ENCODE measurements around the gene BTNL8. TPM values are rescaled to one million over a fixed set of nuclear protein-coding genes. Genes with fewer than 3 reads are reported as not detected.

The BTNL8 gene
- total and polyA plus RNA-seq, 2 of the 13 experiments (the other 11 are each of a cell fraction or from before 2014, with no cell fraction given), result not detected

GRCh38 chr5:180900178-180900577 is 1.2 kb downstream of the BTNL8 start:
- FAIRE-seq (no peak), ATAC-seq (no peak), DNase-seq (ENCODE audit: low spot score) (no peak)
- no TSS peak for BruUV-seq (replicated peaks)
- Histone ChIP-seq H3K4me3 (replicated peaks in 1 of 3; ENCODE audit: insufficient read depth in 1 of 3, low read depth in 2 of 3, low read length in 3 of 3) (no peak overlapping the region), H3K36me3 (replicated peaks in 1 of 2; ENCODE audit: control insufficient read depth in 1 of 2, insufficient read depth in 2 of 2, low read length in 2 of 2) (no peaks in the 10 kb centered on the region), H2AFZ (ENCODE audit: low read length) (no peak overlapping the region), H4K20me1 (ENCODE audit: insufficient read depth, low read length) (no peaks in the 10 kb centered on the region), H3K9ac (ENCODE audit: insufficient read depth, low read depth, low read length) (no peak overlapping the region), H3K9me3 (ENCODE audit: low read length) (no peaks in the 10 kb centered on the region), H3K4me2 (ENCODE audit: low read depth, low read length) (no peak overlapping the region), H3K4me1 (ENCODE audit: insufficient read depth, low read length) (no peaks in the 10 kb centered on the region), H3K79me2 (ENCODE audit: insufficient read depth, low read length) (no peaks in the 10 kb centered on the region), H3K27me3 (ENCODE audit: control insufficient read depth in 1 of 2, insufficient read depth in 2 of 2, low read length in 2 of 2) (no peaks in the 10 kb centered on the region), H3K27ac (ENCODE audit: extremely low read length, insufficient read depth, low read length) (no peak overlapping the region)
- intact Hi-C loops (cut with micrococcal nuclease; ENCODE audit: unreplicated experiment), result no loop called here
- ChIA-PET CTCF (ENCODE audit: low intra/inter-chr PET ratio, low total read pairs) (no interaction called here), POLR2A (no interaction called here)
- no peak for TF ChIP-seq TARDBP (CRISPR knock-in tag; IDR thresholded peaks at IDR 0.05)
- no peak for TF ChIP-seq ZNF367 (CRISPR knock-in tag; IDR thresholded peaks at IDR 0.05; ENCODE audit: borderline replicate concordance)
- no peak for TF ChIP-seq GMEB2 (CRISPR knock-in tag; IDR thresholded peaks at IDR 0.05; ENCODE audit: low read depth)
- in situ Hi-C loops (cut with HindIII; ENCODE audit: extremely low pct_ligation_motif_present, low pct_unique_long_range_greater_than_20kb), result no loop called here
- 45% methylated on average over 5 of the region's 5 CpGs for WGBS (ENCODE audit: low lambda C conversion rate)

GRCh38 chr5:180901319-180902009 is 2.5 kb downstream of the BTNL8 start:
- H3K4me3 ChIP-seq (replicated peaks in 1 of 3; ENCODE audit: insufficient read depth in 1 of 3, low read depth in 2 of 3, low read length in 3 of 3), result no peak overlapping the region
- no peak for FAIRE-seq
- no TSS peak for BruUV-seq (replicated peaks)
- no peak overlapping the region for H3K4me2 ChIP-seq (ENCODE audit: low read depth, low read length)
- in situ Hi-C loops (cut with HindIII; ENCODE audit: extremely low pct_ligation_motif_present, low pct_unique_long_range_greater_than_20kb), result no loop called here
- no peak overlapping the region for H2AFZ ChIP-seq (ENCODE audit: low read length)
- 22% methylated on average over 7 of the region's 7 CpGs for WGBS (ENCODE audit: low lambda C conversion rate)
- H3K27ac ChIP-seq (ENCODE audit: extremely low read length, insufficient read depth, low read length), result no peak overlapping the region
- CTCF ChIA-PET (ENCODE audit: low intra/inter-chr PET ratio, low total read pairs), result no interaction called here
- no peaks in the 10 kb centered on the region for H4K20me1 ChIP-seq (ENCODE audit: insufficient read depth, low read length)
- no peaks in the 10 kb centered on the region for H3K79me2 ChIP-seq (ENCODE audit: insufficient read depth, low read length)
- POLR2A ChIA-PET, result no interaction called here
- TF ChIP-seq BATF2 (CRISPR knock-in tag; IDR thresholded peaks at IDR 0.05) (no peak), IKZF5 (CRISPR knock-in tag; IDR thresholded peaks at IDR 0.05) (no peak), ZNF564 (CRISPR knock-in tag; IDR thresholded peaks at IDR 0.05) (no peak), MTERF4 (CRISPR knock-in tag; IDR thresholded peaks at IDR 0.05) (no peak), ZNF784 (CRISPR knock-in tag; IDR thresholded peaks at IDR 0.05; ENCODE audit: borderline replicate concordance) (no peak)
- no peak overlapping the region for H3K9ac ChIP-seq (ENCODE audit: insufficient read depth, low read depth, low read length)
- no peaks in the 10 kb centered on the region for H3K36me3 ChIP-seq (replicated peaks in 1 of 2; ENCODE audit: control insufficient read depth in 1 of 2, insufficient read depth in 2 of 2, low read length in 2 of 2)
- H3K27me3 ChIP-seq (ENCODE audit: control insufficient read depth in 1 of 2, insufficient read depth in 2 of 2, low read length in 2 of 2), result no peaks in the 10 kb centered on the region
- no peaks in the 10 kb centered on the region for H3K9me3 ChIP-seq (ENCODE audit: low read length)
- no peak for DNase-seq (ENCODE audit: low spot score)
- H3K4me1 ChIP-seq (ENCODE audit: insufficient read depth, low read length), result no peaks in the 10 kb centered on the region
- intact Hi-C loops (cut with micrococcal nuclease; ENCODE audit: unreplicated experiment), result no loop called here
- ATAC-seq, result no peak

Data from HepG2 (cell line).